HCT116 (cell line): Measurements from ENCODE around the gene PRDM2. TPM values are rescaled to one million over a fixed set of nuclear protein-coding genes. Genes with fewer than 3 reads are reported as not detected.

Source experiments
- ATAC-seq: fragments of 200-7000 bp; cut with Tn5 transposase; 2 replicates; pipeline ENCODE4 v1.9.1; 2020; ENCODE audit warnings: mild to moderate bottlenecking, moderate library complexity
- BruUV-seq: library from RNA; stranded (reverse); fragments of 400-500 nt; replicated peaks from 2 replicates; lab custom pipeline; 2021; lab: Mats Ljungman, UMichigan
- CTCF ChIA-PET: fragments of 300-600 bp; sonication (Branson Sonifier 250); formaldehyde crosslinking; loops from one replicate; lab custom pipeline; 2021; ENCODE audit warnings: antibody characterized with exemption; lab: Charles Lee
- POLR2A ChIA-PET: fragments of 300-600, 350-600 bp; sonication (Branson Sonifier 250); formaldehyde crosslinking; loops from one replicate; lab custom pipeline; 2021; ENCODE audit warnings: antibody characterized with exemption; lab: Charles Lee
- RAD21 ChIA-PET, 2 experiments: fragments of 300-600 bp; sonication (Branson Sonifier 250); formaldehyde crosslinking; loops; one replicate each; lab custom pipeline; 2023; ENCODE audit warnings: low total read pairs in 2 of 2; ENCODE audit not compliant: uncharacterized antibody in 2 of 2, unreplicated experiment in 2 of 2, low non-redundant PET in 1 of 2; lab: Charles Lee
- DNase-seq: peaks from one replicate; pipeline ENCODE4 v3.0.0-alpha.2; 2010; ENCODE audit warnings: low read depth, low spot score
- H2AFZ ChIP-seq: fragments of 200-600 bp; shearing (Covaris generic), sonication (generic); 2 replicates; pipeline ENCODE4 v1.6.1; 2017; ENCODE audit warnings: low read depth, mixed run types, mixed read lengths, antibody characterized with exemption, low read length; ENCODE audit not compliant: poor library complexity, severe bottlenecking
- H3K27ac ChIP-seq: 2 replicates; pipeline ENCODE4 v1.5.1; 2012; ENCODE audit warnings: low read depth, low read length
- H3K27me3 ChIP-seq: fragments of 200-600 bp; sonication (generic); 2 replicates; pipeline ENCODE4 v1.6.1; 2016; ENCODE audit warnings: mixed run types, low read length, mixed read lengths; ENCODE audit not compliant: insufficient read depth
- H3K36me3 ChIP-seq, 2 experiments: fragments of 200-500 bp in 1 of 2; fragments of 200-600 bp in 1 of 2; sonication (Bioruptor generic) in 1 of 2; sonication (generic) in 1 of 2; 2 replicates each; pipeline versions ENCODE4 v1.5.1 to v1.6.1; 2014 to 2016; ENCODE audit warnings: low read length in 2 of 2, inconsistent platforms in 1 of 2, mixed read lengths in 1 of 2, mixed run types in 1 of 2; ENCODE audit not compliant: insufficient read depth in 2 of 2, control insufficient read depth in 1 of 2
- H3K4me1 ChIP-seq, 2 experiments: fragments of 200-600 bp in 1 of 2; sonication (generic) in 1 of 2; 2 replicates each; pipeline versions ENCODE4 v1.5.1 to v1.6.1; 2012 to 2017; ENCODE audit warnings: low read length in 2 of 2, inconsistent platforms in 1 of 2, mild to moderate bottlenecking in 1 of 2, mixed read lengths in 1 of 2, mixed run types in 1 of 2, moderate library complexity in 1 of 2; ENCODE audit not compliant: insufficient read depth in 2 of 2, control insufficient read depth in 1 of 2
- H3K4me2 ChIP-seq: fragments of 200-600 bp; sonication (generic); 2 replicates; pipeline ENCODE4 v1.6.1; 2017; ENCODE audit warnings: mixed run types, low read length, mixed read lengths
- H3K4me3 ChIP-seq, 2 experiments: fragments of 200-600 bp in 1 of 2; sonication (generic) in 1 of 2; replicated peaks in 1 of 2; 2 replicates each; pipeline ENCODE4 v1.5.1; 2011 to 2016; ENCODE audit warnings: low read length in 2 of 2, control low read depth in 1 of 2, low read depth in 1 of 2, mild to moderate bottlenecking in 1 of 2, mixed read lengths in 1 of 2, mixed run types in 1 of 2
- H3K79me2 ChIP-seq: fragments of 200-600 bp; sonication (generic); 2 replicates; pipeline ENCODE4 v1.6.1; 2017; ENCODE audit warnings: mild to moderate bottlenecking, mixed run types, low read length, moderate library complexity, mixed read lengths; ENCODE audit not compliant: insufficient read depth
- H3K9ac ChIP-seq: fragments of 200-600 bp; sonication (generic); 2 replicates; pipeline ENCODE4 v1.6.1; 2016; ENCODE audit warnings: low read length, mixed read lengths
- H3K9me2 ChIP-seq: fragments of 200-600 bp; sonication (generic), shearing (Covaris generic); 2 replicates; pipeline ENCODE4 v1.6.1; 2017; ENCODE audit warnings: mixed run types, mild to moderate bottlenecking, moderate library complexity; ENCODE audit not compliant: insufficient read depth
- H3K9me3 ChIP-seq, 2 experiments: fragments of 200-500 bp in 1 of 2; fragments of 200-600 bp in 1 of 2; sonication (Bioruptor generic) in 1 of 2; sonication (generic) in 1 of 2; 2 replicates each; pipeline ENCODE4 v1.6.1; 2014 to 2017; ENCODE audit warnings: low read length in 2 of 2, mixed read lengths in 2 of 2, inconsistent platforms in 1 of 2, low read depth in 1 of 2, mild to moderate bottlenecking in 1 of 2, mixed run types in 1 of 2, moderate library complexity in 1 of 2; ENCODE audit not compliant: control insufficient read depth in 1 of 2, insufficient read depth in 1 of 2
- H4K20me1 ChIP-seq: fragments of 200-600 bp; sonication (generic), shearing (Covaris generic); 2 replicates; pipeline ENCODE4 v1.6.1; 2017; ENCODE audit warnings: mixed run types, mild to moderate bottlenecking, moderate library complexity; ENCODE audit not compliant: insufficient read depth
- CEBPB ChIP-seq: IDR thresholded peaks from 2 replicates; pipeline ENCODE4 v1.6.1; 2012; ENCODE audit warnings: low read depth
- EGR1 ChIP-seq: IDR thresholded peaks from 2 replicates; pipeline ENCODE4 v1.6.1; 2012; ENCODE audit warnings: low read depth
- FOSL1 ChIP-seq: IDR thresholded peaks from 2 replicates; pipeline ENCODE4 v1.6.1; 2012; ENCODE audit warnings: low read depth
- JUND ChIP-seq: IDR thresholded peaks from 2 replicates; pipeline ENCODE4 v1.6.1; 2012
- POLR2A ChIP-seq: IDR thresholded peaks from 2 replicates; pipeline ENCODE4 v1.7.0; 2011; ENCODE audit warnings: borderline replicate concordance; ENCODE audit not compliant: insufficient read depth, insufficient read length; ENCODE audit errors: extremely low read depth
- POLR2AphosphoS5 ChIP-seq: IDR thresholded peaks from 2 replicates; pipeline ENCODE4 v1.6.1; 2011; ENCODE audit warnings: mild to moderate bottlenecking, low read depth, low read length, moderate library complexity
- SIN3A ChIP-seq: IDR thresholded peaks from 2 replicates; pipeline ENCODE4 v1.6.1; 2012; ENCODE audit warnings: low read depth
- SRF ChIP-seq: IDR thresholded peaks from 2 replicates; pipeline ENCODE4 v1.6.1; 2012; ENCODE audit warnings: low read depth
- YY1 ChIP-seq: IDR thresholded peaks from 2 replicates; pipeline ENCODE4 v1.6.1; 2011; ENCODE audit warnings: low read length, low read depth, moderate library complexity, mild to moderate bottlenecking; ENCODE audit not compliant: insufficient replicate concordance; ENCODE audit errors: extremely low read depth
- ZFX ChIP-seq: fragments of 450-650 bp; IDR thresholded peaks from 2 replicates; pipeline ENCODE4 v1.6.1; 2017
- intact Hi-C: fragments of 100-400 bp; cut with micrococcal nuclease; formaldehyde crosslinking; loops from 2 replicates; pipeline ENCODE4 v1.10.0; 2022
- total RNA-seq: library from RNA; stranded (reverse); gene quantifications from one replicate; pipeline ENCODE4 v1.2.1, GENCODE V29; 2021; ENCODE audit not compliant: unreplicated experiment
- TF ChIP-seq, protein P1 (sequence below): IDR thresholded peaks from 2 replicates; pipeline ENCODE4 v1.6.1; 2012; ENCODE audit warnings: low read depth
- TF ChIP-seq, protein P2 (sequence below): IDR thresholded peaks from 2 replicates; pipeline ENCODE4 v1.6.1; 2012
- TF ChIP-seq, protein P3 (sequence below), 3 experiments: fragments of 200-600 bp in 1 of 3; sonication (generic) in 1 of 3; IDR thresholded peaks in 2 of 3; conservative IDR thresholded peaks in 1 of 3; 2 replicates each; pipeline ENCODE4 v1.5.1; 2012 to 2017; ENCODE audit warnings: low read depth in 2 of 3, low read length in 2 of 3, antibody characterized with exemption in 1 of 3, borderline replicate concordance in 1 of 3, control low read depth in 1 of 3, mild to moderate bottlenecking in 1 of 3, mixed read lengths in 1 of 3, mixed run types in 1 of 3, moderate library complexity in 1 of 3; ENCODE audit not compliant: insufficient read depth in 1 of 3
- TF ChIP-seq, protein P4 (sequence below): IDR thresholded peaks from 2 replicates; pipeline ENCODE4 v1.6.1; 2012

The PRDM2 gene
- total RNA-seq, 1 experiment from 2014 or later: 17.3 TPM

DNA sequence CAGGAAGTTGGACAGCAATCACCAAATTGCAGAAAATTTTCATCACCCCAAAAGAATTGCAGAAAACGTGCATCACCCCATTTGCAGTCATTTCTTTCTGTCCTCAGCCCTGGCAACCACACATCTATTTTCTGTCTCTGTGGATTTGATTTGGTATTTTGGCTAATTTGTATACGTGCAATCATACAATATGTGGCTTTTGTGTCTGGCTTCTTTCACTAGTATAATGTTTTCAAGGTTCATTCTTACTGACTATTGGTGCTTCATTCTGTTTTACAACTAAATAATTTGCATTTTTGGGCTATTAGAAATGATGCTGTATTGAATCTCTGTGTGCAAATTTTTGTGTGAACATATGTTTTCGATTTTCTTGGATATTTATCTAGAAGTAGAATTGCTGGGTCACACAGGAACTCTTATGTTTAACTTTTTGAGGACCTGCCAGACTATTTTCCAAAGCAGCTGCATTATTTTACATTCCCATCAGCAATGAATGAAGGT lies 24.8 kb upstream of the PRDM2 start:
- Histone ChIP-seq H3K27me3 (no peaks in the 10 kb centered on the region), H3K9ac (no peak overlapping the region), H3K27ac (no peak overlapping the region), H4K20me1 (no peaks in the 10 kb centered on the region), H3K9me3 (no peaks in the 10 kb centered on the region), H3K4me3 (no peak overlapping the region), H3K4me2 (no peak overlapping the region), H2AFZ (no peak overlapping the region), H3K36me3 (no peaks in the 10 kb centered on the region), H3K4me1 (no peaks in the 10 kb centered on the region), H3K79me2 (no peaks in the 10 kb centered on the region), H3K9me2 (no peaks in the 10 kb centered on the region)
- intact Hi-C loops: no loop called here
- CTCF ChIA-PET: no interaction called here
- no TSS peak for BruUV-seq
- TF ChIP-seq JUND (no peak), POLR2AphosphoS5 (no peak), SRF (no peak), POLR2A (no peak), FOSL1 (no peak), SIN3A (no peak), EGR1 (no peak), CEBPB (no peak), YY1 (no peak), ZFX (no peak)
- TF ChIP-seq, protein P1, sequence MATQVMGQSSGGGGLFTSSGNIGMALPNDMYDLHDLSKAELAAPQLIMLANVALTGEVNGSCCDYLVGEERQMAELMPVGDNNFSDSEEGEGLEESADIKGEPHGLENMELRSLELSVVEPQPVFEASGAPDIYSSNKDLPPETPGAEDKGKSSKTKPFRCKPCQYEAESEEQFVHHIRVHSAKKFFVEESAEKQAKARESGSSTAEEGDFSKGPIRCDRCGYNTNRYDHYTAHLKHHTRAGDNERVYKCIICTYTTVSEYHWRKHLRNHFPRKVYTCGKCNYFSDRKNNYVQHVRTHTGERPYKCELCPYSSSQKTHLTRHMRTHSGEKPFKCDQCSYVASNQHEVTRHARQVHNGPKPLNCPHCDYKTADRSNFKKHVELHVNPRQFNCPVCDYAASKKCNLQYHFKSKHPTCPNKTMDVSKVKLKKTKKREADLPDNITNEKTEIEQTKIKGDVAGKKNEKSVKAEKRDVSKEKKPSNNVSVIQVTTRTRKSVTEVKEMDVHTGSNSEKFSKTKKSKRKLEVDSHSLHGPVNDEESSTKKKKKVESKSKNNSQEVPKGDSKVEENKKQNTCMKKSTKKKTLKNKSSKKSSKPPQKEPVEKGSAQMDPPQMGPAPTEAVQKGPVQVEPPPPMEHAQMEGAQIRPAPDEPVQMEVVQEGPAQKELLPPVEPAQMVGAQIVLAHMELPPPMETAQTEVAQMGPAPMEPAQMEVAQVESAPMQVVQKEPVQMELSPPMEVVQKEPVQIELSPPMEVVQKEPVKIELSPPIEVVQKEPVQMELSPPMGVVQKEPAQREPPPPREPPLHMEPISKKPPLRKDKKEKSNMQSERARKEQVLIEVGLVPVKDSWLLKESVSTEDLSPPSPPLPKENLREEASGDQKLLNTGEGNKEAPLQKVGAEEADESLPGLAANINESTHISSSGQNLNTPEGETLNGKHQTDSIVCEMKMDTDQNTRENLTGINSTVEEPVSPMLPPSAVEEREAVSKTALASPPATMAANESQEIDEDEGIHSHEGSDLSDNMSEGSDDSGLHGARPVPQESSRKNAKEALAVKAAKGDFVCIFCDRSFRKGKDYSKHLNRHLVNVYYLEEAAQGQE: no peak
- TF ChIP-seq, protein P2, sequence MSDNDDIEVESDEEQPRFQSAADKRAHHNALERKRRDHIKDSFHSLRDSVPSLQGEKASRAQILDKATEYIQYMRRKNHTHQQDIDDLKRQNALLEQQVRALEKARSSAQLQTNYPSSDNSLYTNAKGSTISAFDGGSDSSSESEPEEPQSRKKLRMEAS: no peak
- TF ChIP-seq, protein P3, sequence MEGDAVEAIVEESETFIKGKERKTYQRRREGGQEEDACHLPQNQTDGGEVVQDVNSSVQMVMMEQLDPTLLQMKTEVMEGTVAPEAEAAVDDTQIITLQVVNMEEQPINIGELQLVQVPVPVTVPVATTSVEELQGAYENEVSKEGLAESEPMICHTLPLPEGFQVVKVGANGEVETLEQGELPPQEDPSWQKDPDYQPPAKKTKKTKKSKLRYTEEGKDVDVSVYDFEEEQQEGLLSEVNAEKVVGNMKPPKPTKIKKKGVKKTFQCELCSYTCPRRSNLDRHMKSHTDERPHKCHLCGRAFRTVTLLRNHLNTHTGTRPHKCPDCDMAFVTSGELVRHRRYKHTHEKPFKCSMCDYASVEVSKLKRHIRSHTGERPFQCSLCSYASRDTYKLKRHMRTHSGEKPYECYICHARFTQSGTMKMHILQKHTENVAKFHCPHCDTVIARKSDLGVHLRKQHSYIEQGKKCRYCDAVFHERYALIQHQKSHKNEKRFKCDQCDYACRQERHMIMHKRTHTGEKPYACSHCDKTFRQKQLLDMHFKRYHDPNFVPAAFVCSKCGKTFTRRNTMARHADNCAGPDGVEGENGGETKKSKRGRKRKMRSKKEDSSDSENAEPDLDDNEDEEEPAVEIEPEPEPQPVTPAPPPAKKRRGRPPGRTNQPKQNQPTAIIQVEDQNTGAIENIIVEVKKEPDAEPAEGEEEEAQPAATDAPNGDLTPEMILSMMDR (IDR thresholded peaks at IDR 0.05 in 2 of 3, conservative IDR thresholded peaks at IDR 0.05 in 1 of 3; ENCODE audit: borderline replicate concordance in 1 of 3, insufficient read depth in 1 of 3, low read depth in 2 of 3, low read length in 2 of 3): no peak
- TF ChIP-seq, protein P4, sequence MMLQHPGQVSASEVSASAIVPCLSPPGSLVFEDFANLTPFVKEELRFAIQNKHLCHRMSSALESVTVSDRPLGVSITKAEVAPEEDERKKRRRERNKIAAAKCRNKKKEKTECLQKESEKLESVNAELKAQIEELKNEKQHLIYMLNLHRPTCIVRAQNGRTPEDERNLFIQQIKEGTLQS: no peak
- POLR2A ChIA-PET: no interaction called here
- RAD21 ChIA-PET: no interaction called here
- no peak for ATAC-seq
- no peak for DNase-seq
